NCI-H774 (cell line): ENCODE results near the gene GPR183.
"Not testable (repeated sequence)": the region's sequence is repeated elsewhere in the genome, so short reads cannot be mapped to it uniquely, and the experiment has no call there.

Source experiments
- DNase-seq: peaks from one replicate; lab custom pipeline; 2025; lab: John Stamatoyannopoulos, UW

Gene GPR183

GRCh38 chr13:99268822-99269221 lies 38.4 kb downstream of the GPR183 start:
- no peak for DNase-seq

- no peak for DNase-seq
Measured at GRCh38 chr13:99267927-99268326, 39.3 kb downstream of the GPR183 start.

GRCh38 chr13:99266827-99267226 lies 40.4 kb downstream of the GPR183 start:
- no peak for DNase-seq

GRCh38 chr13:99265821-99266426 lies 41.3 kb downstream of the GPR183 start:
- DNase-seq, result no peak

- no peak for DNase-seq
Measured at GRCh38 chr13:99265162-99265800, 41.9 kb downstream of the GPR183 start.

GRCh38 chr13:99264051-99264450 lies 43.1 kb downstream of the GPR183 start:
- DNase-seq, result no peak

- DNase-seq, result no peak
Measured at GRCh38 chr13:99263126-99263785, 43.9 kb downstream of the GPR183 start.

- no peak for DNase-seq
Measured at GRCh38 chr13:99261059-99261458, 46.1 kb downstream of the GPR183 start.

GRCh38 chr13:99260216-99260615 lies 47.0 kb downstream of the GPR183 start:
- no peak for DNase-seq

- no peak for DNase-seq
Measured at GRCh38 chr13:99258946-99259345, 48.3 kb downstream of the GPR183 start.

GRCh38 chr13:99258210-99258860 lies 48.9 kb downstream of the GPR183 start, which contains the start of gene GPR18:
TSS of gene GPR18 (minus strand) at chr13:99258379. CDS start at chr13:99255872, 2,507 bp downstream.
- DNase-seq, result no peak

- DNase-seq, result no peak
Measured at GRCh38 chr13:99257291-99257690, 49.9 kb downstream of the GPR183 start.

- DNase-seq, result no peak
Measured at GRCh38 chr13:99256709-99257108, 50.5 kb downstream of the GPR183 start.

- DNase-seq, result no peak
Measured at GRCh38 chr13:99256283-99256682, 50.9 kb downstream of the GPR183 start.

GRCh38 chr13:99255271-99255670 lies 51.9 kb downstream of the GPR183 start:
- DNase-seq, result no peak

GRCh38 chr13:99254830-99255229 lies 52.4 kb downstream of the GPR183 start:
- no peak for DNase-seq

GRCh38 chr13:99251921-99252320 lies 55.3 kb downstream of the GPR183 start:
- DNase-seq, result no peak

- DNase-seq, result no peak
Measured at GRCh38 chr13:99250982-99251825, 56.0 kb downstream of the GPR183 start.

GRCh38 chr13:99249606-99250005 lies 57.6 kb downstream of the GPR183 start:
- DNase-seq, result not testable (repeated sequence)

- not testable (repeated sequence) for DNase-seq
Measured at GRCh38 chr13:99249178-99249577, 58.0 kb downstream of the GPR183 start.

GRCh38 chr13:99246100-99246499 lies 61.1 kb downstream of the GPR183 start:
- DNase-seq, result no peak
